ENCODE measurements around the gene STAT6. TPM values are rescaled to one million over a fixed set of nuclear protein-coding genes. Genes with fewer than 3 reads are reported as not detected.

The STAT6 gene
- total and polyA plus RNA-seq, 2 of the 8 experiments (the other 6 are each of a cell fraction or from before 2014, with no cell fraction given), result 32.9 to 38.7 TPM

- TF ChIP-seq SAP30 (IDR thresholded peaks at IDR 0.05; ENCODE audit: insufficient read depth, insufficient replicate concordance, low read length), result peak; percentile 23
- no peak for TF ChIP-seq SIRT6 (IDR thresholded peaks at IDR 0.05; ENCODE audit: low read length)
- TF ChIP-seq CTCF (IDR thresholded peaks at IDR 0.05; ENCODE audit: control extremely low read depth in 1 of 3, insufficient read depth in 1 of 3, low read depth in 1 of 3, low read length in 3 of 3), result no peak
- peak; percentile 35; the same call in 1 of the 2 replicates for TF ChIP-seq TBP (IDR thresholded peaks at IDR 0.05; ENCODE audit: low read depth, low read length)
- TF ChIP-seq RXRA (IDR thresholded peaks at IDR 0.05; ENCODE audit: insufficient read depth, low read depth, low read length), result no peak
- peak; percentile 40; the same call in 1 of the 2 replicates for TF ChIP-seq SUZ12 (IDR thresholded peaks at IDR 0.05; ENCODE audit: low read length)
- TF ChIP-seq EGR1 (IDR thresholded peaks at IDR 0.05; ENCODE audit: borderline replicate concordance, low read depth, low read length), result peak; percentile 86
- TF ChIP-seq NANOG (IDR thresholded peaks at IDR 0.05; ENCODE audit: insufficient read depth, low read depth, low read length, poor library complexity, severe bottlenecking), result no peak
- TF ChIP-seq TAF1 (IDR thresholded peaks at IDR 0.05; ENCODE audit: low read depth, low read length), result peak; percentile 42; the same call in 1 of the 2 replicates
Observed at GRCh38 chr12:57087691-57088353, 23.3 kb downstream of the STAT6 start (continued).

All from H1 (cell line).